ENCODE data around the gene ATP6V1D.

ATP6V1D gene

GRCh38 chr14:67387195-67387594, 27.6 kb upstream of the ATP6V1D start:
- no peak overlapping the region for H3K27ac ChIP-seq
- TF ChIP-seq ZFX (IDR thresholded peaks at IDR 0.05; ENCODE audit: borderline replicate concordance) (no peak), CTCF (IDR thresholded peaks at IDR 0.05) (no peak)

- 0 out of 2 replicates have a peak overlapping the region, but pooled peaks have one; percentile 12 for H3K27ac ChIP-seq
Measured at GRCh38 chr14:67385618-67386017, 26.0 kb upstream of the ATP6V1D start.

GRCh38 chr14:67385120-67385519, 25.5 kb upstream of the ATP6V1D start:
- no peak for TF ChIP-seq CTCF (IDR thresholded peaks at IDR 0.05)
- TF ChIP-seq ZFX (IDR thresholded peaks at IDR 0.05; ENCODE audit: borderline replicate concordance), result no peak
- H3K27ac ChIP-seq, result 0 out of 2 replicates have a peak overlapping the region, but pooled peaks have one; percentile 12

More at GRCh38 chr14:67385618-67386017, 26.0 kb upstream of the ATP6V1D start:
- TF ChIP-seq ZFX (IDR thresholded peaks at IDR 0.05; ENCODE audit: borderline replicate concordance) (no peak), CTCF (IDR thresholded peaks at IDR 0.05) (no peak)

GRCh38 chr14:67377916-67378315, 18.3 kb upstream of the ATP6V1D start:
- TF ChIP-seq ZFX (IDR thresholded peaks at IDR 0.05; ENCODE audit: borderline replicate concordance) (no peak), CTCF (IDR thresholded peaks at IDR 0.05) (no peak)
- H3K27ac ChIP-seq, result no peak overlapping the region

- TF ChIP-seq ZFX (IDR thresholded peaks at IDR 0.05; ENCODE audit: borderline replicate concordance) (no peak), CTCF (IDR thresholded peaks at IDR 0.05) (no peak)
Measured at GRCh38 chr14:67373347-67373746, 13.7 kb upstream of the ATP6V1D start.

GRCh38 chr14:67372833-67373232, 13.2 kb upstream of the ATP6V1D start:
- TF ChIP-seq CTCF (IDR thresholded peaks at IDR 0.05), result no peak
- TF ChIP-seq ZFX (IDR thresholded peaks at IDR 0.05; ENCODE audit: borderline replicate concordance), result no peak
- no peak overlapping the region for H3K27ac ChIP-seq

More at GRCh38 chr14:67373347-67373746, 13.7 kb upstream of the ATP6V1D start:
- no peak overlapping the region for H3K27ac ChIP-seq

- TF ChIP-seq ZFX (IDR thresholded peaks at IDR 0.05; ENCODE audit: borderline replicate concordance), result no peak
- TF ChIP-seq CTCF (IDR thresholded peaks at IDR 0.05), result no peak
- H3K27ac ChIP-seq, result peak overlapping the region; percentile 61
Measured at GRCh38 chr14:67371247-67372148, 11.9 kb upstream of the ATP6V1D start.

Data from 22Rv1 (cell line).